Measurements from ENCODE around the gene STAT1.

Gene STAT1

DNA sequence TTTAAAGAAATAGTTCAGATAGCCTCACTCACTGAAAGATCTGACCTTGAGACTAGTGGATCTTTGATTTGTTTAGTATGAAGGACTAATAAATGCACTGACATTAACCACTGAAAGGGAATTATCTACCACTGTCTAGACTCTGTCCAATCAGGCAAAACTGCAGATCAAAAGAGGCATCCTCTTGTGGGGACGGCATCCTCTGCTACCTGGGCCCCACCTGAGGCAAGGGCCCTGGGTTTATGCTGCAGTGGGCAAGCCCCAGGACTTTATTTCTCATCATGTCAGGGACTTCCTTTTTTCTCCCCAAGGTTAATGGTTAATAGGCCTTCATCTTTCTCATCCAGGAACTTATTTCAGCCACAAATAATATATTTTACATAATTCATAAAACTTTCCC, 32.2 kb downstream of the STAT1 start:
- ChIA-PET CTCF (interaction anchor here (0.6 kb wide), 1 partner anchor 10 kb away, joined by 7 read pairs; no protein-coding TSS in a partner anchor), POLR2A (no interaction called here)
- peaks cover 16 to 75% of the 10 kb centered on the region in 2 experiments; a peak in 2 of 3 replicates for H3K36me3 ChIP-seq (ENCODE audit: control insufficient read depth in 2 of 2, insufficient read depth in 1 of 2, low read length in 2 of 2)

GRCh38 chr2:190981333-190981732, 32.6 kb downstream of the STAT1 start:
- H3K36me3 ChIP-seq (ENCODE audit: control insufficient read depth in 2 of 2, insufficient read depth in 1 of 2, low read length in 2 of 2) = peaks cover 16 to 77% of the 10 kb centered on the region in 2 experiments; a peak in 2 of 3 replicates
- POLR2A ChIA-PET = no interaction called here
- CTCF ChIA-PET = interaction anchor here (0.7 to 0.9 kb wide), 2 partner anchors 19 to 130 kb away, joined by 3 read pairs; no protein-coding TSS in a partner anchor
- H3K4me1 ChIP-seq (ENCODE audit: control insufficient read depth, insufficient read depth, low read length) = peaks cover 13% of the 10 kb centered on the region
- TF ChIP-seq ZNF302 (tag by site-specific recombination; IDR thresholded peaks at IDR 0.05; ENCODE audit: low read depth) = no peak
- no peak for TF ChIP-seq ZBTB7A (tag by site-specific recombination; IDR thresholded peaks at IDR 0.05; ENCODE audit: low read depth)
- no peak for TF ChIP-seq ZBTB1 (tag by site-specific recombination; IDR thresholded peaks at IDR 0.05)
- no peak for TF ChIP-seq ZNF221 (tag by site-specific recombination; IDR thresholded peaks at IDR 0.05; ENCODE audit: borderline replicate concordance)
- TF ChIP-seq ZNF146 (tag by site-specific recombination; IDR thresholded peaks at IDR 0.05) = no peak
- no peak for TF ChIP-seq SP3 (tag by site-specific recombination; IDR thresholded peaks at IDR 0.05)
- TF ChIP-seq ZNF449 (tag by site-specific recombination; IDR thresholded peaks at IDR 0.05) = no peak
- TF ChIP-seq ZNF585B (tag by site-specific recombination; IDR thresholded peaks at IDR 0.05) = no peak
- no peak for TF ChIP-seq ZNF670 (tag by site-specific recombination; IDR thresholded peaks at IDR 0.05; ENCODE audit: low read depth)
- TF ChIP-seq ZNF747 (tag by site-specific recombination; IDR thresholded peaks at IDR 0.05) = no peak
- TF ChIP-seq ZNF768 (tag by site-specific recombination; IDR thresholded peaks at IDR 0.05) = no peak
- no peak for TF ChIP-seq ZNF837 (tag by site-specific recombination; IDR thresholded peaks at IDR 0.05)
- no peak for TF ChIP-seq OSR2 (tag by site-specific recombination; IDR thresholded peaks at IDR 0.05)
- no peak for TF ChIP-seq ZNF571 (tag by site-specific recombination; IDR thresholded peaks at IDR 0.05)
- TF ChIP-seq, protein P1, sequence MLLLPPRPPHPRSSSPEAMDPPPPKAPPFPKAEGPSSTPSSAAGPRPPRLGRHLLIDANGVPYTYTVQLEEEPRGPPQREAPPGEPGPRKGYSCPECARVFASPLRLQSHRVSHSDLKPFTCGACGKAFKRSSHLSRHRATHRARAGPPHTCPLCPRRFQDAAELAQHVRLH (tag by site-specific recombination; IDR thresholded peaks at IDR 0.05) = no peak
- no peak for TF ChIP-seq ZNF175 (tag by site-specific recombination; IDR thresholded peaks at IDR 0.05)
- TF ChIP-seq, protein P2, sequence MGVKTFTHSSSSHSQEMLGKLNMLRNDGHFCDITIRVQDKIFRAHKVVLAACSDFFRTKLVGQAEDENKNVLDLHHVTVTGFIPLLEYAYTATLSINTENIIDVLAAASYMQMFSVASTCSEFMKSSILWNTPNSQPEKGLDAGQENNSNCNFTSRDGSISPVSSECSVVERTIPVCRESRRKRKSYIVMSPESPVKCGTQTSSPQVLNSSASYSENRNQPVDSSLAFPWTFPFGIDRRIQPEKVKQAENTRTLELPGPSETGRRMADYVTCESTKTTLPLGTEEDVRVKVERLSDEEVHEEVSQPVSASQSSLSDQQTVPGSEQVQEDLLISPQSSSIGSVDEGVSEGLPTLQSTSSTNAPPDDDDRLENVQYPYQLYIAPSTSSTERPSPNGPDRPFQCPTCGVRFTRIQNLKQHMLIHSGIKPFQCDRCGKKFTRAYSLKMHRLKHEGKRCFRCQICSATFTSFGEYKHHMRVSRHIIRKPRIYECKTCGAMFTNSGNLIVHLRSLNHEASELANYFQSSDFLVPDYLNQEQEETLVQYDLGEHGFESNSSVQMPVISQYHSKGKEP (tag by site-specific recombination; IDR thresholded peaks at IDR 0.05) = no peak
- no peak for TF ChIP-seq EGR2 (tag by site-specific recombination; IDR thresholded peaks at IDR 0.05; ENCODE audit: low read depth)
- TF ChIP-seq ZNF623 (tag by site-specific recombination; IDR thresholded peaks at IDR 0.05) = no peak
- H3K27ac ChIP-seq (ENCODE audit: extremely low read depth, low read depth, low read length) = no peak overlapping the region; the same call in 1 of the 2 replicates
- H3K9me3 ChIP-seq (ENCODE audit: control insufficient read depth, insufficient read depth, low read depth, low read length) = no peaks in the 10 kb centered on the region
- no peak overlapping the region for H3K4me3 ChIP-seq (ENCODE audit: low read depth, low read length)

More for the DNA sequence above, 32.2 kb downstream of the STAT1 start:
- no peak overlapping the region for H3K27ac ChIP-seq (ENCODE audit: extremely low read depth, low read depth, low read length)
- TF ChIP-seq ZFP41 (tag by site-specific recombination; IDR thresholded peaks at IDR 0.05; ENCODE audit: borderline replicate concordance) (no peak), ZNF302 (tag by site-specific recombination; IDR thresholded peaks at IDR 0.05; ENCODE audit: low read depth) (no peak)
- no peak overlapping the region for H3K4me3 ChIP-seq (ENCODE audit: low read depth, low read length)
- H3K4me1 ChIP-seq (ENCODE audit: control insufficient read depth, insufficient read depth, low read length) = peaks cover 13% of the 10 kb centered on the region
- no peaks in the 10 kb centered on the region for H3K9me3 ChIP-seq (ENCODE audit: control insufficient read depth, insufficient read depth, low read depth, low read length)

Data from HEK293 (cell line).